Endothelial cell of umbilical vein (primary cell): ENCODE results near the gene THTPA. TPM values are rescaled to one million over a fixed set of nuclear protein-coding genes. Genes with fewer than 3 reads are reported as not detected.

Source experiments
- BruUV-seq: library from RNA; stranded (reverse); fragments of 400-500 nt; replicated peaks from 2 replicates; lab custom pipeline; 2021; lab: Mats Ljungman, UMichigan
- CTCF ChIA-PET: fragments of 300-600, 350-600 bp; sonication (Branson Sonifier 250); formaldehyde crosslinking; loops from one replicate; lab custom pipeline; 2021; ENCODE audit warnings: antibody characterized with exemption, inconsistent platforms; lab: Charles Lee
- POLR2A ChIA-PET: fragments of 300-600, 350-600 bp; sonication (Branson Sonifier 250); formaldehyde crosslinking; loops from one replicate; lab custom pipeline; 2021; ENCODE audit warnings: antibody characterized with exemption, inconsistent platforms; lab: Charles Lee
- DNase-seq: peaks from one replicate; pipeline ENCODE4 v3.0.0-alpha.2; 2011; ENCODE audit warnings: low read depth, low spot score
- FAIRE-seq: peaks from 2 replicates; lab custom pipeline; 2011; peaks lifted over from hg19 to GRCh38; lab: Jason Lieb, UNC
- H2AFZ ChIP-seq: 2 replicates; pipeline ENCODE4 v1.6.0; 2012; ENCODE audit warnings: low read depth, low read length, control low read depth, inconsistent platforms
- H3K27ac ChIP-seq: 2 replicates; pipeline ENCODE4 v1.5.1; 2011; ENCODE audit warnings: low read depth, mild to moderate bottlenecking, control low read depth, low read length, moderate library complexity; ENCODE audit not compliant: insufficient read depth
- H3K27me3 ChIP-seq, 2 experiments: 2 replicates each; pipeline versions ENCODE4 v1.6.0 to v1.6.1; 2011; ENCODE audit warnings: low read length in 2 of 2, mixed read lengths in 1 of 2; ENCODE audit not compliant: control insufficient read depth in 2 of 2, insufficient read depth in 2 of 2
- H3K36me3 ChIP-seq, 2 experiments: 2 replicates in 1 of 2; 3 replicates in 1 of 2; pipeline ENCODE4 v1.5.1; 2011; ENCODE audit warnings: low read length in 2 of 2, mild to moderate bottlenecking in 1 of 2, moderate library complexity in 1 of 2; ENCODE audit not compliant: control insufficient read depth in 2 of 2, insufficient read depth in 2 of 2; ENCODE audit errors: extremely low read depth in 1 of 2
- H3K4me1 ChIP-seq: 3 replicates; pipeline ENCODE4 v1.5.1; 2011; ENCODE audit warnings: mild to moderate bottlenecking, low read length; ENCODE audit not compliant: control insufficient read depth, insufficient read depth; ENCODE audit errors: extremely low read depth
- H3K4me2 ChIP-seq: 2 replicates; pipeline ENCODE4 v1.6.1; 2011; ENCODE audit warnings: low read length, control low read depth, mixed read lengths; ENCODE audit not compliant: insufficient read depth
- H3K4me3 ChIP-seq, 3 experiments: fragments of 200-600 bp in 1 of 3; sonication (generic), shearing (Covaris generic) in 1 of 3; replicated peaks in 1 of 3; 2 replicates each; pipeline ENCODE4 v1.5.1; 2011 to 2016; ENCODE audit warnings: control low read depth in 3 of 3, low read length in 3 of 3, mild to moderate bottlenecking in 2 of 3, inconsistent platforms in 1 of 3, low read depth in 1 of 3, moderate library complexity in 1 of 3; ENCODE audit not compliant: insufficient read depth in 1 of 3
- H3K79me2 ChIP-seq: 2 replicates; pipeline ENCODE4 v1.6.0; 2012; ENCODE audit warnings: low read length, inconsistent platforms; ENCODE audit not compliant: control insufficient read depth, insufficient read depth
- H3K9ac ChIP-seq: replicated peaks from 2 replicates; pipeline ENCODE3; 2011; ENCODE audit warnings: low read length, control low read depth; ENCODE audit not compliant: insufficient read depth; ENCODE audit errors: extremely low read depth
- H3K9me1 ChIP-seq: replicated peaks from 3 replicates; pipeline ENCODE4 v1.6.0; 2011; ENCODE audit warnings: mild to moderate bottlenecking, low read length; ENCODE audit not compliant: control insufficient read depth, insufficient read depth; ENCODE audit errors: extremely low read depth
- H3K9me3 ChIP-seq: replicated peaks from 2 replicates; pipeline ENCODE4 v1.5.1; 2012; ENCODE audit warnings: low read length, inconsistent platforms; ENCODE audit not compliant: control insufficient read depth, insufficient read depth
- H4K20me1 ChIP-seq: replicated peaks from 2 replicates; pipeline ENCODE3; 2011; ENCODE audit warnings: mild to moderate bottlenecking, low read length; ENCODE audit not compliant: control insufficient read depth, insufficient read depth; ENCODE audit errors: extremely low read depth
- EZH2 ChIP-seq: IDR thresholded peaks from 2 replicates; pipeline ENCODE4 v1.6.1; 2012; ENCODE audit warnings: borderline replicate concordance, low read depth, mild to moderate bottlenecking, moderate library complexity, low read length, inconsistent platforms; ENCODE audit not compliant: severe bottlenecking
- FOS ChIP-seq: IDR thresholded peaks from 2 replicates; pipeline ENCODE4 v1.6.1; 2011; ENCODE audit warnings: mild to moderate bottlenecking, low read length, moderate library complexity, borderline replicate concordance; ENCODE audit not compliant: insufficient read depth
- GATA2 ChIP-seq: IDR thresholded peaks from 2 replicates; pipeline ENCODE4 v1.7.0; 2011; ENCODE audit warnings: low read depth, mild to moderate bottlenecking, moderate library complexity, mixed read lengths, low read length; ENCODE audit not compliant: insufficient read length, insufficient read depth
- JUN ChIP-seq: IDR thresholded peaks from 2 replicates; pipeline ENCODE4 v1.6.1; 2011; ENCODE audit warnings: borderline replicate concordance, low read depth; ENCODE audit not compliant: insufficient read length, insufficient read depth
- MYC ChIP-seq: IDR thresholded peaks from one replicate; pipeline ENCODE4 v1.6.1; 2011; ENCODE audit warnings: mild to moderate bottlenecking, low read depth, low read length
- POLR2A ChIP-seq: IDR thresholded peaks from 2 replicates; pipeline ENCODE4 v1.6.1; 2012; ENCODE audit warnings: low read depth, mild to moderate bottlenecking, control low read depth, low read length
- POLR2AphosphoS5 ChIP-seq: IDR thresholded peaks from 2 replicates; pipeline ENCODE4 v1.6.1; 2012; ENCODE audit warnings: low read depth, mild to moderate bottlenecking, control low read depth, low read length, moderate library complexity; ENCODE audit not compliant: insufficient read depth
- dilution Hi-C: fragments of 300-500 bp; cut with MboI; formaldehyde crosslinking; loops from one replicate; pipeline ENCODE4 v1.15.0; 2019; ENCODE audit warnings: low sequenced_read_pairs; ENCODE audit not compliant: extremely low pct_ligation_motif_present
- intact Hi-C: fragments of 100-400 bp; cut with micrococcal nuclease; formaldehyde crosslinking; loops from one replicate; pipeline ENCODE4 v1.10.0; 2022
- polyA plus RNA-seq, 4 experiments: library from polyadenylated mRNA; depleted of rRNA in 3 of 4; stranded (reverse) in 3 of 4; unstranded in 1 of 4; fragments of >200 nt; gene quantifications; 2 replicates each; pipeline versions ENCODE4 v1.2.1 to v1.2.3, GENCODE V29; 2011 to 2012; ENCODE audit warnings: missing spikeins in 1 of 4
- total RNA-seq: library from RNA; stranded (reverse); gene quantifications from 2 replicates; pipeline ENCODE4 v1.2.3, GENCODE V29; 2021
- TF ChIP-seq, protein P1 (sequence below): IDR thresholded peaks from 2 replicates; pipeline ENCODE4 v1.6.1; 2011; ENCODE audit not compliant: insufficient read depth, insufficient read length
- TF ChIP-seq, protein P2 (sequence below), 2 donors: IDR thresholded peaks; 1 replicate in 1 of 2; 2 replicates in 1 of 2; pipeline ENCODE4 v1.5.1; 2011; ENCODE audit warnings: low read length in 2 of 2, mild to moderate bottlenecking in 2 of 2, moderate library complexity in 2 of 2, control low read depth in 1 of 2, inconsistent platforms in 1 of 2, low read depth in 1 of 2; ENCODE audit not compliant: insufficient read depth in 1 of 2; ENCODE audit errors: extremely low read depth in 1 of 2

The THTPA gene
- total and polyA plus RNA-seq, 2 donors (not counting 3 experiments of a cell fraction or from before 2014, with no cell fraction given) = 10.8 to 12.5 TPM

DNA sequence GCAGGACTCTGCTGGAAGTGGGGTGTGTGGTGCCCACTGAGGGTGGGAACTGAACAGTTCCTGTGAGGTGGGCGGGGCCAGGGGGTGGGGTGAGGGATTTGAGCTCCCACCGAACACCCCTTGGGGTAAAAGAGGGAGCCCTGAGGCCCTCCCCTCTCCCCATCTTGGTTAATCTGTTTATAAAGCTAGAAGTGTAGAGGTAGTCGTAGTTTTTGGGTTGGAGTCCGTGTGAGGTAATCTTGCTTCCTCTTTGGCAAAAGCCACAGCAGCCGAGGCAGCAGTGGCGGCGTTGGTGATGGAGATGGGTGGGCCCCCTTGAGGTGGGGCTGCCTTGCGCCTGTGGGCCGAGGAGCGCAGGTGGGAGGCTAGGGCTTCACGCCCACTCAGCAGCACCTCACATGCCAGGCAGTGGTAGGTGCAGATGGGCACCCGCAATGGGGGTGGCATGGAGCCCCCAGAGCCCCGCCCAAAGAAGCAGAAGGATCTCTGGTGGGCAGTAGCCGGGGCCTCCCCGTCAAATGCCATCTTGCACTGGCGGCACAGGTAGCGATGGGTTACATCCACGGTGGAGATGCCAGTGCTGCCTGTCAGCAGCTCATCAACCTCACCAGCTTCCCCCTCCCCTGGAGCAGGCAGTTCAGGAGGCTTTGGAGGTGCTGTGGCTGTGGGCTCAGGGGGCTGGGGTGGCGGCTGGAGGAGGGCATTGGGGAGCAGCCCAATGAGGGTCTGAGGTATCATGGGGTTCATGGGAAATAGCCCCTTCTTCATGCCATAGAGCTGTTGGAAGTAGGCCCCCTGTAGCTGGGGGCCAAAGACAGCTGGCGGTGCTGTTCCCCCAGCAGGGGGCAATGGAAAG, 34.1 kb upstream of the THTPA start:
- no peaks in the 10 kb centered on the region for H3K79me2 ChIP-seq
- dilution Hi-C loops = no loop called here
- CTCF ChIA-PET = no interaction called here
- H3K4me2 ChIP-seq = no peak overlapping the region
- no peak overlapping the region for H3K27ac ChIP-seq
- TF ChIP-seq FOS (no peak), GATA2 (no peak), JUN (no peak), EZH2 (no peak), MYC (no peak), POLR2A (no peak), POLR2AphosphoS5 (no peak)
- TF ChIP-seq, protein P1, sequence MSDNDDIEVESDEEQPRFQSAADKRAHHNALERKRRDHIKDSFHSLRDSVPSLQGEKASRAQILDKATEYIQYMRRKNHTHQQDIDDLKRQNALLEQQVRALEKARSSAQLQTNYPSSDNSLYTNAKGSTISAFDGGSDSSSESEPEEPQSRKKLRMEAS = no peak
- TF ChIP-seq, protein P2, sequence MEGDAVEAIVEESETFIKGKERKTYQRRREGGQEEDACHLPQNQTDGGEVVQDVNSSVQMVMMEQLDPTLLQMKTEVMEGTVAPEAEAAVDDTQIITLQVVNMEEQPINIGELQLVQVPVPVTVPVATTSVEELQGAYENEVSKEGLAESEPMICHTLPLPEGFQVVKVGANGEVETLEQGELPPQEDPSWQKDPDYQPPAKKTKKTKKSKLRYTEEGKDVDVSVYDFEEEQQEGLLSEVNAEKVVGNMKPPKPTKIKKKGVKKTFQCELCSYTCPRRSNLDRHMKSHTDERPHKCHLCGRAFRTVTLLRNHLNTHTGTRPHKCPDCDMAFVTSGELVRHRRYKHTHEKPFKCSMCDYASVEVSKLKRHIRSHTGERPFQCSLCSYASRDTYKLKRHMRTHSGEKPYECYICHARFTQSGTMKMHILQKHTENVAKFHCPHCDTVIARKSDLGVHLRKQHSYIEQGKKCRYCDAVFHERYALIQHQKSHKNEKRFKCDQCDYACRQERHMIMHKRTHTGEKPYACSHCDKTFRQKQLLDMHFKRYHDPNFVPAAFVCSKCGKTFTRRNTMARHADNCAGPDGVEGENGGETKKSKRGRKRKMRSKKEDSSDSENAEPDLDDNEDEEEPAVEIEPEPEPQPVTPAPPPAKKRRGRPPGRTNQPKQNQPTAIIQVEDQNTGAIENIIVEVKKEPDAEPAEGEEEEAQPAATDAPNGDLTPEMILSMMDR (IDR thresholded peaks at IDR 0.05; ENCODE audit: extremely low read depth in 1 of 2, insufficient read depth in 1 of 2, low read depth in 1 of 2, low read length in 2 of 2) = no peak
- no peaks in the 10 kb centered on the region for H4K20me1 ChIP-seq
- DNase-seq (no peak), FAIRE-seq (no peak)
- H3K4me3 ChIP-seq = no peak overlapping the region
- no peaks in the 10 kb centered on the region for H3K4me1 ChIP-seq
- H2AFZ ChIP-seq = no peak overlapping the region
- H3K36me3 ChIP-seq = no peaks in the 10 kb centered on the region
- no peaks in the 10 kb centered on the region for H3K27me3 ChIP-seq
- no peaks in the 10 kb centered on the region for H3K9me3 ChIP-seq
- POLR2A ChIA-PET = no interaction called here
- no peaks in the 10 kb centered on the region for H3K9me1 ChIP-seq
- intact Hi-C loops = no loop called here
- no peak overlapping the region for H3K9ac ChIP-seq
- no TSS peak for BruUV-seq
